ENCODE measurements around the gene AICDA.

Gene AICDA

GRCh38 chr12:8553088-8553627 is 59.5 kb downstream of the AICDA start:
- DNase-seq, result no peak
